Activated CD8-positive, alpha-beta memory T cell treated with anti-CD3 and anti-CD28 coated beads, Interleukin-2, amount 50 U/mL, for 4 hours (primary cell): ENCODE results near the gene BTN3A1.

Experiments used
- DNase-seq: peaks from one replicate; pipeline ENCODE4 v3.0.0-alpha.2; 2020

The BTN3A1 gene

GRCh38 chr6:26379740-26380139, 22.3 kb upstream of the BTN3A1 start:
- no peak for DNase-seq

GRCh38 chr6:26380256-26380655, 21.8 kb upstream of the BTN3A1 start:
- no peak for DNase-seq

GRCh38 chr6:26382121-26382520, 20.0 kb upstream of the BTN3A1 start:
- DNase-seq = no peak

- no peak for DNase-seq
Measured at GRCh38 chr6:26383624-26384417, 18.3 kb upstream of the BTN3A1 start.

- no peak for DNase-seq
Measured at GRCh38 chr6:26385734-26386125, 16.3 kb upstream of the BTN3A1 start.

- no peak for DNase-seq
Measured at GRCh38 chr6:26387565-26387964, 14.5 kb upstream of the BTN3A1 start.

- no peak for DNase-seq
Measured at GRCh38 chr6:26388014-26388413, 14.1 kb upstream of the BTN3A1 start.

GRCh38 chr6:26388441-26388840, 13.6 kb upstream of the BTN3A1 start:
- no peak for DNase-seq

GRCh38 chr6:26389349-26389894, 12.7 kb upstream of the BTN3A1 start:
- DNase-seq = no peak

GRCh38 chr6:26390531-26390930, 11.5 kb upstream of the BTN3A1 start:
- no peak for DNase-seq

GRCh38 chr6:26392932-26393636, 9.0 kb upstream of the BTN3A1 start:
- no peak for DNase-seq

GRCh38 chr6:26394289-26394688, 7.8 kb upstream of the BTN3A1 start:
- DNase-seq = no peak

GRCh38 chr6:26398555-26398954, 3.5 kb upstream of the BTN3A1 start:
- no peak for DNase-seq

- no peak for DNase-seq
Measured at GRCh38 chr6:26400626-26401025, 1.4 kb upstream of the BTN3A1 start.

- no peak for DNase-seq
Measured at GRCh38 chr6:26401389-26401986, 587 bp upstream of the BTN3A1 start.

- no peak for DNase-seq
Measured at GRCh38 chr6:26403893-26404292, 1.8 kb downstream of the BTN3A1 start.

- no peak for DNase-seq
Measured at GRCh38 chr6:26404546-26404945, 2.5 kb downstream of the BTN3A1 start.

- no peak for DNase-seq
Measured at GRCh38 chr6:26408828-26409730, 7.0 kb downstream of the BTN3A1 start.

- no peak for DNase-seq
Measured at GRCh38 chr6:26411751-26412150, 9.7 kb downstream of the BTN3A1 start.

- DNase-seq = no peak
Measured at GRCh38 chr6:26412228-26412627, 10.2 kb downstream of the BTN3A1 start.

GRCh38 chr6:26412954-26413353, 10.9 kb downstream of the BTN3A1 start:
- DNase-seq = no peak

- no peak for DNase-seq
Measured at GRCh38 chr6:26414281-26414680, 12.2 kb downstream of the BTN3A1 start.
